Left ventricle myocardium inferior (tissue), 1 donor: Measurements from ENCODE around the gene AREG. TPM values are rescaled to one million over a fixed set of nuclear protein-coding genes. Genes with fewer than 3 reads are reported as not detected.

Experiments used
- DNase-seq: peaks from one replicate; pipeline ENCODE4 v3.0.0-alpha.2; 2020
- H3K27ac ChIP-seq: fragments of 200-600 bp; replicated peaks from 2 replicates; pipeline ENCODE4 v1.8.0; 2021
- H3K27me3 ChIP-seq: fragments of 200-600 bp; 2 replicates; pipeline ENCODE4 v1.8.0; 2021; ENCODE audit warnings: low read depth
- H3K36me3 ChIP-seq: fragments of 200-600 bp; 2 replicates; pipeline ENCODE4 v1.8.0; 2021
- H3K4me1 ChIP-seq: fragments of 200-600 bp; 2 replicates; pipeline ENCODE4 v1.8.0; 2021
- H3K4me3 ChIP-seq: fragments of 200-600 bp; 2 replicates; pipeline ENCODE4 v1.8.0; 2021; ENCODE audit warnings: mild to moderate bottlenecking, moderate library complexity
- H3K9me3 ChIP-seq: fragments of 200-600 bp; replicated peaks from 2 replicates; pipeline ENCODE4 v1.8.0; 2021
- CTCF ChIP-seq: fragments of 200-600 bp; IDR thresholded peaks from 2 replicates; pipeline ENCODE4 v1.8.0; 2021; ENCODE audit warnings: antibody characterized with exemption, mild to moderate bottlenecking, borderline replicate concordance
- intact Hi-C: fragments of 100-400 bp; cut with micrococcal nuclease; formaldehyde crosslinking; loops from one replicate; pipeline ENCODE4 v1.11.0; 2022
- total RNA-seq: library from RNA; stranded (reverse); fragmentation: NEBNext Ultra II Directional; extraction: Animal tissue kit (Norgen Biotek cat#: 25700); gene quantifications from one replicate; pipeline ENCODE4 v1.2.1, GENCODE V29; 2021
- donor health status: DM: no; HTN: yes; CAD: no; lungs with severe emphysema.

AREG gene
- total RNA-seq, 1 donor from 2014 or later: 0.55 TPM

- Histone ChIP-seq H3K4me3 (no peak overlapping the region), H3K9me3 (peaks cover 13% of the 10 kb centered on the region), H3K27me3 (no peaks in the 10 kb centered on the region), H3K36me3 (no peaks in the 10 kb centered on the region), H3K27ac (no peak overlapping the region), H3K4me1 (no peaks in the 10 kb centered on the region)
- TF ChIP-seq CTCF: no peak
- no peak for DNase-seq
- intact Hi-C loops: no loop called here
Observed at GRCh38 chr4:74463123-74463522, 18.2 kb downstream of the AREG start.

- DNase-seq: no peak
- H3K27ac ChIP-seq: no peak overlapping the region
- no peaks in the 10 kb centered on the region for H3K36me3 ChIP-seq
- intact Hi-C loops: no loop called here
- no peaks in the 10 kb centered on the region for H3K4me1 ChIP-seq
- H3K27me3 ChIP-seq: no peaks in the 10 kb centered on the region
- H3K4me3 ChIP-seq: no peak overlapping the region
- peaks cover 13% of the 10 kb centered on the region for H3K9me3 ChIP-seq
- TF ChIP-seq CTCF: no peak
Observed at GRCh38 chr4:74464291-74464690, 19.4 kb downstream of the AREG start.

GRCh38 chr4:74466242-74466641, 21.3 kb downstream of the AREG start:
- Histone ChIP-seq H3K4me3 (no peak overlapping the region), H3K4me1 (no peaks in the 10 kb centered on the region), H3K9me3 (no peaks in the 10 kb centered on the region), H3K36me3 (no peaks in the 10 kb centered on the region), H3K27me3 (no peaks in the 10 kb centered on the region), H3K27ac (no peak overlapping the region)
- TF ChIP-seq CTCF: no peak
- intact Hi-C loops: no loop called here
- DNase-seq: no peak

- Histone ChIP-seq H3K4me1 (peaks cover 24% of the 10 kb centered on the region), H3K9me3 (no peaks in the 10 kb centered on the region), H3K36me3 (no peaks in the 10 kb centered on the region), H3K27me3 (no peaks in the 10 kb centered on the region), H3K4me3 (no peak overlapping the region), H3K27ac (no peak overlapping the region)
- TF ChIP-seq CTCF: no peak
- no peak for DNase-seq
- intact Hi-C loops: no loop called here
Observed at GRCh38 chr4:74471264-74471663, 26.3 kb downstream of the AREG start.

GRCh38 chr4:74473155-74473811, 28.3 kb downstream of the AREG start:
- Histone ChIP-seq H3K36me3 (no peaks in the 10 kb centered on the region), H3K9me3 (no peaks in the 10 kb centered on the region), H3K4me1 (peaks cover 24% of the 10 kb centered on the region), H3K27ac (peak overlapping the region; percentile 53), H3K4me3 (no peak overlapping the region), H3K27me3 (no peaks in the 10 kb centered on the region)
- TF ChIP-seq CTCF: no peak
- DNase-seq: no peak
- intact Hi-C loops: no loop called here
